ENCODE data around the gene RAD50.

GRCh38 chr5:132688536-132689339, 132.0 kb downstream of the RAD50 start:
- no peak for TF ChIP-seq CTCF (IDR thresholded peaks at IDR 0.05; ENCODE audit: low read length)
- no peak for TF ChIP-seq EZH2 (optimal IDR thresholded peaks at IDR 0.05; ENCODE audit: low read depth, low read length)
- no peak for TF ChIP-seq EZH2phosphoT487 (IDR thresholded peaks at IDR 0.05; ENCODE audit: low read length)
